B cell (primary cell): ENCODE results near the gene TRAF4. TPM values are rescaled to one million over a fixed set of nuclear protein-coding genes. Genes with fewer than 3 reads are reported as not detected.
A peak's percentile ranks its signal among the peaks of the same experiment; 100 is the strongest.

Source experiments
- ATAC-seq: fragments of 200-7000 bp; cut with Tn5 transposase; one replicate; pipeline ENCODE4 v1.10.0; 2021; ENCODE audit warnings: low read depth, mild to moderate bottlenecking, moderate number of reproducible peaks, moderate library complexity
- CTCF ChIA-PET: fragments of 350-600 bp; sonication (Branson Sonifier 250); formaldehyde crosslinking; loops from one replicate; lab custom pipeline; 2021; ENCODE audit warnings: antibody characterized with exemption, inconsistent platforms; lab: Charles Lee
- POLR2A ChIA-PET: fragments of 350-600 bp; sonication (Branson Sonifier 250); formaldehyde crosslinking; loops from one replicate; lab custom pipeline; 2021; ENCODE audit warnings: antibody characterized with exemption; lab: Charles Lee
- DNase-seq: peaks from one replicate; pipeline ENCODE4 v3.0.0; 2013
- H2AFZ ChIP-seq: 2 replicates; pipeline ENCODE4 v1.6.1; 2012; ENCODE audit warnings: mild to moderate bottlenecking, low read depth, low read length; ENCODE audit not compliant: insufficient read depth, poor library complexity, severe bottlenecking
- H3K27ac ChIP-seq, 2 donors: 1 replicate in 1 of 2; 2 replicates in 1 of 2; pipeline ENCODE4 v1.5.1; 2012 to 2013; ENCODE audit warnings: low read length in 2 of 2, mild to moderate bottlenecking in 2 of 2, moderate library complexity in 1 of 2
- H3K27me3 ChIP-seq, 4 experiments: fragments of 200-600 bp in 1 of 4; sonication (generic) in 1 of 4; replicated peaks in 1 of 4; 1 replicate in 2 of 4; 2 replicates in 2 of 4; pipeline versions ENCODE4 v1.6.1 to v1.7.0; 2013 to 2016; ENCODE audit warnings: low read length in 3 of 4, mild to moderate bottlenecking in 2 of 4, mixed read lengths in 1 of 4, moderate library complexity in 1 of 4; ENCODE audit not compliant: insufficient read depth in 4 of 4, control insufficient read depth in 3 of 4; ENCODE audit errors: control extremely low read depth in 1 of 4
- H3K36me3 ChIP-seq, 2 experiments: replicated peaks in 1 of 2; 1 replicate in 1 of 2; 2 replicates in 1 of 2; pipeline versions ENCODE4 v1.6.1 to v1.7.1; 2013; ENCODE audit warnings: low read length in 1 of 2; ENCODE audit not compliant: insufficient read depth in 2 of 2, control insufficient read depth in 1 of 2; ENCODE audit errors: control extremely low read depth in 1 of 2, extremely low read depth in 1 of 2
- H3K4me1 ChIP-seq, 2 donors: fragments of 200-600 bp in 1 of 2; sonication (generic) in 1 of 2; 1 replicate in 1 of 2; 2 replicates in 1 of 2; pipeline versions ENCODE4 v1.5.1 to v1.6.1; 2013 to 2017; ENCODE audit warnings: low read length in 2 of 2; ENCODE audit not compliant: control insufficient read depth in 2 of 2, insufficient read depth in 2 of 2
- H3K4me2 ChIP-seq: replicated peaks from 2 replicates; pipeline ENCODE3; 2012; ENCODE audit warnings: mild to moderate bottlenecking, low read depth, low read length; ENCODE audit not compliant: poor library complexity, severe bottlenecking
- H3K4me3 ChIP-seq, 5 experiments: fragments of 200-600 bp in 1 of 5; sonication (generic) in 1 of 5; 1 replicate in 3 of 5; 2 replicates in 2 of 5; pipeline versions ENCODE4 v1.5.1 to v1.7.0; 2011 to 2016; ENCODE audit warnings: low read length in 4 of 5, mild to moderate bottlenecking in 4 of 5, low read depth in 2 of 5, control low read depth in 1 of 5, moderate library complexity in 1 of 5; ENCODE audit not compliant: insufficient read depth in 1 of 5; ENCODE audit errors: control extremely low read depth in 1 of 5, extremely low read depth in 1 of 5
- H3K79me2 ChIP-seq: fragments of 200-600 bp; sonication (generic); one replicate; pipeline ENCODE4 v1.6.0; 2016; ENCODE audit warnings: low read length; ENCODE audit not compliant: control insufficient read depth, insufficient read depth
- H3K9ac ChIP-seq: fragments of 200-600 bp; sonication (generic); 2 replicates; pipeline ENCODE4 v1.6.1; 2017; ENCODE audit warnings: mild to moderate bottlenecking, low read length, moderate library complexity
- H3K9me3 ChIP-seq, 3 donors: one replicate each; pipeline versions ENCODE4 v1.6.1 to v1.7.1; 2013; ENCODE audit warnings: low read length in 2 of 3; ENCODE audit not compliant: control insufficient read depth in 2 of 3, insufficient read depth in 1 of 3; ENCODE audit errors: control extremely low read depth in 1 of 3
- H4K20me1 ChIP-seq: 2 replicates; pipeline ENCODE4 v1.6.0; 2012; ENCODE audit warnings: mild to moderate bottlenecking, low read length; ENCODE audit not compliant: insufficient read depth, control insufficient read depth, poor library complexity, severe bottlenecking
- H3K27ac Mint-ChIP-seq: one replicate; pipeline ENCODE4 v1.8.0; 2021; ENCODE audit warnings: mixed read lengths
- H3K27me3 Mint-ChIP-seq: one replicate; pipeline ENCODE4 v1.8.0; 2021; ENCODE audit warnings: mixed read lengths
- H3K4me1 Mint-ChIP-seq: one replicate; pipeline ENCODE4 v1.8.0; 2021; ENCODE audit warnings: mixed read lengths
- H3K4me3 Mint-ChIP-seq: one replicate; pipeline ENCODE4 v1.8.0; 2021; ENCODE audit warnings: mixed read lengths
- H3K9me3 Mint-ChIP-seq: one replicate; pipeline ENCODE4 v1.8.0; 2022; ENCODE audit warnings: mixed read lengths; ENCODE audit not compliant: insufficient read depth
- EZH2 ChIP-seq: IDR thresholded peaks from 2 replicates; pipeline ENCODE4 v1.6.1; 2012; ENCODE audit warnings: borderline replicate concordance, low read depth, mild to moderate bottlenecking, moderate library complexity, low read length; ENCODE audit not compliant: insufficient read depth, poor library complexity, severe bottlenecking
- WGBS: methylation state at CpG from one replicate; pipeline ENCODE4 v1.1.5; 2013; ENCODE audit warnings: missing lambda C conversion rate; ENCODE audit not compliant: insufficient coverage; 5-methylcytosine and 5-hydroxymethylcytosine counted together
- intact Hi-C: fragments of 100-400 bp; cut with micrococcal nuclease; formaldehyde crosslinking; loops from one replicate; pipeline ENCODE4 v1.10.0; 2022
- polyA plus RNA-seq: library from polyadenylated mRNA; depleted of rRNA; stranded (reverse); fragments of >200 nt; gene quantifications from 2 replicates; pipeline ENCODE4 v1.2.3, GENCODE V29; 2012
- total RNA-seq, 2 donors: library from RNA; stranded (reverse); fragments of 120-200 nt in 1 of 2; gene quantifications; 1 replicate in 1 of 2; 2 replicates in 1 of 2; pipeline versions ENCODE4 v1.2.3 to v1.2.4, GENCODE V29; 2013 to 2022
- TF ChIP-seq, protein P1 (sequence below): fragments of 200-600 bp; IDR thresholded peaks from one replicate; pipeline ENCODE4 v1.8.0; 2022; ENCODE audit warnings: antibody characterized with exemption, mild to moderate bottlenecking

Gene TRAF4
- total and polyA plus RNA-seq, 2 donors (not counting 1 experiment from before 2014, with no cell fraction given) = 226 to 683 TPM

DNA sequence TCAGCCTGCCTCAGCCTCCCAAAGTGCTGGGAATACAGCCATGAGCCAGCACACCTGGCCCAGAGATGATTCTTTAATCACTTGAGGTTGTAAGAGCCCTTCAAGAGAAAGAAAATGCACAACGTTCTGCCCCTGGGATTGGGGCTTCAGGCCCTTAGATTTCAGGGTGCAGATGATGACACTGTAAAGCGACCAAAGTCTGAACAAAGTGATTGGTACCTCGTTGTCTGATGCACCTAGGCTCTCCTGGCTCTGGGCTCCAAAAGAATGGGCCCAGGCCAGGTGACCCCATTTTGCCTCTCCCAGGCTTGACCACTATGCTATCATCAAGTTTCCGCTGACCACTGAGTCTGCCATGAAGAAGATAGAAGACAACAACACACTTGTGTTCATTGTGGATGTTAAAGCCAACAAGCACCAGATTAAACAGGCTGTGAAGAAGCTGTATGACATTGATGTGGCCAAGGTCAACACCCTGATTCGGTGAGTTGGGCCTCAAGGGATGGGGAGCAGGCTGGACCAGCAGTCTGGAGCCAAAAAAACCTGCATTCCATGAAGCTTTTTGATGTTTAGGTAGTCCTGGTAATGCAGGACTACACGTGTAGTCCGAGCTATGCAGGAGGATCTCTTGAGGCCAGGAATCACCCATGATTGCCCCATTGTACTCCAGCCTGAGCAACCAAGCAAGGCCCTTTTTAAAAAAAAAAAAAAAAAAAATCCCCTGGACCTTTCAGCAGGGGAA lies 21.2 kb upstream of the TRAF4 start:
- no peaks in the 10 kb centered on the region for H3K27me3 Mint-ChIP-seq
- Histone ChIP-seq H3K27me3 (no peaks in the 10 kb centered on the region), H3K79me2 (peaks cover 27% of the 10 kb centered on the region), H3K4me2 (peak overlapping the region; percentile 83), H3K4me1 (peaks cover 52 to 71% of the 10 kb centered on the region in 2 donors), H4K20me1 (peaks cover 56% of the 10 kb centered on the region), H3K9ac (no peak overlapping the region), H3K27ac (peak overlapping the region in 1 of 2 donors; percentile 8), H3K9me3 (no peaks in the 10 kb centered on the region), H3K4me3 (no peak overlapping the region), H2AFZ (no peak overlapping the region), H3K36me3 (peaks cover 0 to 39% of the 10 kb centered on the region in 2 experiments)
- peaks cover 80% of the 10 kb centered on the region for H3K4me1 Mint-ChIP-seq
- no peak for ATAC-seq
- POLR2A ChIA-PET = interaction anchor here (0.7 to 13.3 kb wide), 2 partner anchors 22 to 229 kb away, joined by 7 to 511 read pairs; partner anchors contain the start of genes PHF12 and TRAF4
- CTCF ChIA-PET = interaction anchor here (1.3 to 15.9 kb wide), 3 partner anchors 24 to 227 kb away, joined by 3 to 1020 read pairs (median 5); partner anchors contain the start of gene TRAF4
- TF ChIP-seq EZH2 = no peak
- TF ChIP-seq, protein P1, sequence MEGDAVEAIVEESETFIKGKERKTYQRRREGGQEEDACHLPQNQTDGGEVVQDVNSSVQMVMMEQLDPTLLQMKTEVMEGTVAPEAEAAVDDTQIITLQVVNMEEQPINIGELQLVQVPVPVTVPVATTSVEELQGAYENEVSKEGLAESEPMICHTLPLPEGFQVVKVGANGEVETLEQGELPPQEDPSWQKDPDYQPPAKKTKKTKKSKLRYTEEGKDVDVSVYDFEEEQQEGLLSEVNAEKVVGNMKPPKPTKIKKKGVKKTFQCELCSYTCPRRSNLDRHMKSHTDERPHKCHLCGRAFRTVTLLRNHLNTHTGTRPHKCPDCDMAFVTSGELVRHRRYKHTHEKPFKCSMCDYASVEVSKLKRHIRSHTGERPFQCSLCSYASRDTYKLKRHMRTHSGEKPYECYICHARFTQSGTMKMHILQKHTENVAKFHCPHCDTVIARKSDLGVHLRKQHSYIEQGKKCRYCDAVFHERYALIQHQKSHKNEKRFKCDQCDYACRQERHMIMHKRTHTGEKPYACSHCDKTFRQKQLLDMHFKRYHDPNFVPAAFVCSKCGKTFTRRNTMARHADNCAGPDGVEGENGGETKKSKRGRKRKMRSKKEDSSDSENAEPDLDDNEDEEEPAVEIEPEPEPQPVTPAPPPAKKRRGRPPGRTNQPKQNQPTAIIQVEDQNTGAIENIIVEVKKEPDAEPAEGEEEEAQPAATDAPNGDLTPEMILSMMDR = no peak
- intact Hi-C loops = no loop called here
- no peak for DNase-seq
- 79% methylated on average over 4 of the region's 7 CpGs for WGBS
- H3K9me3 Mint-ChIP-seq = no peaks in the 10 kb centered on the region
- H3K4me3 Mint-ChIP-seq = peak overlapping the region; percentile 19
- peak overlapping the region; percentile 53 for H3K27ac Mint-ChIP-seq
